Activated CD4-positive, alpha-beta T cell treated with anti-CD3 and anti-CD28 coated beads, Interleukin-2, Interleukin-4, amounts not matched to agents 100 ng/mL and 50 ng/mL, durations not matched to agents 16 hours and 8 hours (primary cell): Measurements from ENCODE around the gene TOLLIP.
"Not testable (repeated sequence)": the region's sequence is repeated elsewhere in the genome, so short reads cannot be mapped to it uniquely, and the experiment has no call there.

Experiments used
- DNase-seq: peaks from one replicate; pipeline ENCODE4 v3.0.0-alpha.2; 2020; ENCODE audit warnings: low spot score

TOLLIP gene

GRCh38 chr11:1281974-1282365, 27.5 kb downstream of the TOLLIP start:
- DNase-seq = no peak

DNA sequence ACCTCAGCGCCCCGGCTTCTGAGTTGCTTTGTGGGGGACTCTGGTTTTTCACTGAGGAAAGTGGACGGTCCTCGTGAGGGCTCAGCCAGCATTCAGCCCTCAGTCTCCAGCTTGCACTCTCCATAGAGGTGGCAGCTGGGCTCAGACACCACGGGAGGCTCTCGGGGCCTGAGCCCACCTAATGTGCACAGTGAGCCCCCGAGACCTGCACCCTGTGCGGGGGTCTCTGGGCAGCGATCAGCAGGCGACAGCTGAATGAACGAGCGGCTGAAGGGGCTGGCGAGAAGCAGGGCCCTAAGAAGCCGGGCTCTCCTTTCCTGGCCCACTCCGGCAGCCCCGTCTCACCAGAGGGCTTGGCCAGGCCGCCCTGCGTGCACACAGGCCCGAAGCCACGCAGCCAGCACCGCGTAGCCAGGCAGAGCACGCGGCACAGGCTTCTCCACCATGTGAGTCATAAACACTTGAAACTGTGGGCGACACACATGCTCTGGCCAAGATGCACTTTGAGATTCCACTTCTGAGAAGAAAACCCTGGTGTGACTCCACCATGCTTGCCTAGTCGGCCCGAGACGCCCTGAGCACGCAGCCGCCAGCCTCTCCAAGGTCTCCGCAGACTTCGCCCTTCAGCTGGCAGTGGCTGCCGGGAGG, 28.0 kb downstream of the TOLLIP start:
- DNase-seq = no peak

- no peak for DNase-seq
Measured at GRCh38 chr11:1280116-1281035, 29.1 kb downstream of the TOLLIP start.

DNA sequence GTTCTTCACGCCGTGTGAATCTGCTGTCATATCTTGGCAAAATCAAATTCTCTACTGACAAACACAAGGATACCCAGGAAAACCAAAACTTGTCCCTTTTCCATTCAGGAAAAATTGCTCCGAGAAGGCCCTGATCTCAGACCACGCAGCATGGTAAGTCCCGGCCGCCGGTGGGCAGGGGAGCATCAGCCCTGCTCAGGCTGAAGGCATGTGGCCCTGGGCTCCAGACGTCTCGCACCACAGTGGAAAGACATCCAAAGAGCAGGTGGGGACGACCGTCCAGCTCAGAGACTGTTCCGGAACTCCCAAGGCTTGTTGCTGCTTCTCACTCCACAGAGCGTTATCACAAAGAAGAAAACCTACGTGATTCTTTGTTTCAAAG, 29.8 kb downstream of the TOLLIP start:
- no peak for DNase-seq

- no peak for DNase-seq
Measured at GRCh38 chr11:1278766-1279673, 30.4 kb downstream of the TOLLIP start.

DNA sequence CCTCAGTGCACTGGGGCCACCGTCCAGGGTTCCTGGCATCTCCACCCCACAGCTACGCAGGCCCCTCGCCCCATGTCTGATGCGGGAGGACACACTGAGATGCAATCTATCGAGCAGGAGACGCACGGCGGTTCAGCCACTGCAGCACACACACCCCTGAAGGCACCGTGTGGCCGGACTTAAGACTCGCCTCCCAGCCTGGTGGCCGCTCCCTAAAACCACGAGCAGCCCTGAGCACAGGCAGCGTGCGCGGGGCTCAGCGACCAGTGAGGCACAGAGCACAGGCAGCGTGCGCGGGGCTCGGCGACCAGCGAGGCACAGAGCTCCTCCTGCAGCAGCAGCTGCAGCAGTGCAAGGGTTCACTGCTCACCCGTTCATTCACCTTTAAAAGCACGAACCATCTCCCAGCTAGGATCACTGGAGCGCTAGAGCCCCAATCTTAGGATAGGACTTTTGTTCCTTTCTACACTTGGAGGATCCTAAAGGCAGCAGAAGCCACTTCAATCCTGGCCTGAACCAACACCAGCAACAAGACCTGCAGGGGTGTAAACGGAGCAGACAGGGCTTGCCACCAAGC, 31.4 kb downstream of the TOLLIP start:
- DNase-seq = no peak

GRCh38 chr11:1276866-1277615, 32.4 kb downstream of the TOLLIP start:
- DNase-seq = no peak

DNA sequence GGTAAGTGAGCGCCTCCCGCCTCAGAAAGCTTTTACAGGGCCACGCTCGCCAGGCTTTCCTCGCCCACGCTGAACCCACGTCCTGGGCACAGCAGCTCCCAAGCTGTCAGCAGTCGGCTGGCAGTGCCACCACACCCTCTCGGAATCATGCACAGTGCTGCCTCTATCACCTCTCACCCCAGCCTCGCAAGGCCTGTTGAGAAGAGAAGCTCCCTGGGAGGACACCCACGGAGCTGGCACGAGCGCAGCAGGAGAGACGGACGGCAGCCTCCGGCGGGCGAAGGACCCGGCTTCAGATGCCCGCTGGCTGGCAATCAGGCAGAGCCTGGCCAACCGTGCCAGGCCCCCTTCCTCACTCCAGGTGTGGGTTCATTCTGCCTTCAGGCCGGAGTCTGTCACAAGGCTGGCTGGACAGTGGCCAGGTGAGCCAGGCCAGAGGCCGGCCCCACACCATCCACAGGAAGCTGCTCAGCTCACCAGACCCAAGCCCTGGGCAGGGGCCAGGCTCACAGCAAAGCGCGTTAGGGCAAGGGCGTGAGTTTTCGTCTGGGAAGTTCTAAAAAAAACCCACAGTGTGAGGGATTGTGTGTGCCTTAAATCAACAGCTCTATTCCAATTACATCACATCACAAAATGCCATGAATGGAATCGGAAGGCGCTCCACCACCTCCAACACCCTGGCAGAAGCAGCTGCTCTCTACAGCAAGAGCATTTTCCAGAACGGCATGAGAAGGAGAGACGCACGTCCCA, 33.2 kb downstream of the TOLLIP start:
- DNase-seq = no peak

GRCh38 chr11:1275021-1275420, 34.4 kb downstream of the TOLLIP start:
- DNase-seq = no peak

GRCh38 chr11:1274501-1274900, 34.9 kb downstream of the TOLLIP start:
- no peak for DNase-seq

DNA sequence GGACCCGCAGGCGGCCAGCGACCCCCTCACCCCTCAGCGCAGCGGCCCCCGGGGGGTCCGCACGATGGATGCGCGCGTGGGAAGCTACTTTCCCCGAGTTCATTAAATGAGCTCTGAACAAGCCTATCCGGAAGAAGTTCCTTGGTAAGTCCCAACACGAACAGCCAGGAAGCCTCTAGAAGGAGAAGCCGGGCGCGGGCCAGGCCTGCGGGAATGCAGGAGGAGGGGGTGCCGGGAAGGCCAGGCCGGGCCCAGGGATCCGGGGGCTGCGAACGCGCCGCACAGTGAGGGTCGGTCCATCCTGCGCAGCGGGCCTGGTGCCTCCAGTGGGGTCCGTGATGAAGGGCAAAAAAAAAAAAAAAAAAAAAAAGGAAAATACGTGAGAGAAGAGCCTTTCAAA, 36.9 kb downstream of the TOLLIP start:
- DNase-seq = no peak

DNA sequence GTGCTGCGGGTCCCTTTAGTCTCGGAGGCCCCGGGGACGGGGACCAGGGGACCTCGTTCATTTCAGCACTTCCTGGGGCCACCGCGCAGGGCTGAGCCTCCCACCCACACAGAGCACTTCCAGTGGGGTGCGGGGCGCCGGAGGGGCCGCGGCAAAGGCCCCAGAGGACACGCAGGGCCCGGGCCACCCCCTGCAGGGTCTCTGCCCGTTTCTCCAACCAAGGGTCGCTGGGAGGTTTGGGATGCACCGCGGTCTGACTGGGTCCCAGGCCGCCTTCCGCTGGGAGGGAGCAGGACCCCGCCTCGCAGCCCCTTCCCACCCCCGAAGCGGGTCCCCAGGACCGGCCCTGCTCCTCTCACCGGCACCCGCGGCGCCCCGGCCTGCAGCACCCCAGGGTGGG, 37.5 kb downstream of the TOLLIP start:
- no peak for DNase-seq

DNA sequence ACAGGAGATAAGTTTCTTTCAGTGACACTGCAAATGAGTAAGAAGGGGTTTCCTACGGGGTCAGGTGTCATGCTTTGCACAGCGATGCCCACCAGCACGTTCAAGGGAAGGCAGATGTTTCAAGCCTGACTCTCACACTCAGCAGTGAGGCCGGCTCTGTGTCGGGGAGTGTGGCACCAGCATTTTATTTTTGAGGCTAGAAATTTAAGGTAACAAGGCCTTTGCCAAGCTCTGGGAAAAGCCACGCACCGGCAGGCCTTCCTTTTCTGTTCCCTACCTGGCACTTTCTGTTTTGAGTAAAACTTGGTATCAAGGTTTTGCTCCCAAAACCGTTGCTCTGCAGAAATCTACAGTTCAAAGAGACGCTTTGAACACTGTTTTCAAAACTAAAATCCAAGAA, 38.0 kb downstream of the TOLLIP start:
- no peak for DNase-seq

GRCh38 chr11:1271002-1271401, 38.4 kb downstream of the TOLLIP start:
- no peak for DNase-seq

- DNase-seq = no peak
Measured at GRCh38 chr11:1270476-1270875, 39.0 kb downstream of the TOLLIP start.

DNA sequence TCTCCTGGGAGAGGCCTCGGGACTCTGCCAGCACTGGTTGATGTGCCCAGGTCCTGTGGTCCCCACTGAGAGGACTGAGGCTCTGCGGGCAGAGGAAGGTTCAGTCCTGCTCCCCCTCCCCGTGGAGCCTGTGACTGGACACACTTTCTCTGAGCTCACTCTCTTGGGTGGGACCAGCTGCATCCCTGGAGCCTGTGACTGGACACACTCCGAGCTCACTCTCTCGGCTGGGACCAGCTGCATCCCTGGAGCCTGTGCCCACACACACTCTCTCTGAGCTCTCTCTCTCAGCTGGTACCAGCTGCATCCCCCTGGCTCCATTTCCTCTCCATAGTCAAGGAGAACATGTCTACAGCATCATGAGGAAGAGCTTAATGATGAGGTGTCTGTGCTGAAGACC, 39.5 kb downstream of the TOLLIP start:
- no peak for DNase-seq

GRCh38 chr11:1267441-1268100, 41.9 kb downstream of the TOLLIP start:
- DNase-seq = no peak

GRCh38 chr11:1266976-1267375, 42.5 kb downstream of the TOLLIP start:
- not testable (repeated sequence) for DNase-seq

DNA sequence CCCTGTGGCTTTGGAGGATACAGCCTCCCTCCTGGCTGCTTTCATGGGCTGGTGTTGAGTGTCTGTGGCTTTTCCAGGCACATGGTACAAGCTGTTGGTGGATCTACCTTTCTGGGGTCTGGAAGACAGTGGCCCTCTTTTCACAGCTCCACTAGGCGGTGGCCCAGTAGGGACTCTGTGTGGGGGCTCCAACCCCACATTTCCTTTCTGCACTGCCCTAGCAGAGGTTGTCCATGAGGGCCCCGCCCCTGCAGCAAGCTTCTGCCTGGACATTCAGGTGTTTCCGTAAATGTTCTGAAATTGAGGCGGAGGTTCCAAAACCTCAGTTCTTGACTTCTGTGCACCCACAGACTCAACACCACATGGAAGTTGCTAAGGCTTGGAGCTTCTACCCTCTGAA, 44.0 kb downstream of the TOLLIP start:
- not testable (repeated sequence) for DNase-seq

DNA sequence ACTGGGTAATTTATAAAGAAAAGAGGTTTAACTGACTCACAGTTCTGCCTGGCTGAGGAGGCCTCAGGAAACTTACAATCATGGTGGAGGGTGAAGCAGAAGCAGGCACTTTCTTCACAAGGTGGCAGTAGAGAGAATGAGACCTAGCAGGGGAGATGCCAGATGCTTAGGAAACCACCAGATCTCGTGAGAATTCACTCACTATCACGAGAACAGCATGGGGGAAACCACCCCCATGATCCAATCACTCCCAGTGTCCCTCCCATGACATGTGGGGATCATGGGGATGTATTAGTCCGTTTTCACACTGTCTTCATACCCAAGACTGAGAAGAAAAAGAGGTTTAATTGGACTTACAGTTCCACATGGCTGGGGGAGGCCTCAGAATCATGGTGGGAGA, 45.0 kb downstream of the TOLLIP start:
- peak; percentile 53 for DNase-seq
